NCI-H524 (cell line): ENCODE data around the gene HNF1A.
"Not testable (repeated sequence)": the region's sequence is repeated elsewhere in the genome, so short reads cannot be mapped to it uniquely, and the experiment has no call there.

Source experiments
- DNase-seq, 2 experiments: peaks; one replicate each; lab custom pipeline; 2025; lab: John Stamatoyannopoulos, UW

Gene HNF1A

GRCh38 chr12:120978296-120979219 is at the start of gene HNF1A:
Gene HNF1A, plus strand, starts transcription at chr12:120978543. Its CDS starts 226 bp downstream, at chr12:120978769.
- no peak for DNase-seq

- DNase-seq: no peak
Measured at GRCh38 chr12:120928864-120929652, 49.3 kb upstream of the HNF1A start.

- no peak for DNase-seq
Measured at GRCh38 chr12:120930032-120930431, 48.3 kb upstream of the HNF1A start.

GRCh38 chr12:120932058-120932457 is 46.3 kb upstream of the HNF1A start:
- DNase-seq: no peak

- no peak for DNase-seq
Measured at GRCh38 chr12:120932956-120933526, 45.3 kb upstream of the HNF1A start.

GRCh38 chr12:120933786-120934185 is 44.6 kb upstream of the HNF1A start:
- DNase-seq: no peak

- DNase-seq: no peak
Measured at GRCh38 chr12:120936197-120936596, 42.1 kb upstream of the HNF1A start.

GRCh38 chr12:120938496-120938895 is 39.8 kb upstream of the HNF1A start:
- DNase-seq: no peak

- DNase-seq: no peak
Measured at GRCh38 chr12:120939523-120939922, 38.8 kb upstream of the HNF1A start.

- DNase-seq: no peak
Measured at GRCh38 chr12:120940006-120940405, 38.3 kb upstream of the HNF1A start.

- DNase-seq: no peak
Measured at GRCh38 chr12:120940799-120941198, 37.5 kb upstream of the HNF1A start.

- DNase-seq: no peak
Measured at GRCh38 chr12:120941412-120941811, 36.9 kb upstream of the HNF1A start.

GRCh38 chr12:120941846-120942405 is 36.4 kb upstream of the HNF1A start:
- no peak for DNase-seq

- DNase-seq: no peak
Measured at GRCh38 chr12:120943482-120943881, 34.9 kb upstream of the HNF1A start.

GRCh38 chr12:120944645-120945217 is 33.6 kb upstream of the HNF1A start:
- peak in 1 of 2 experiments; percentile 14 for DNase-seq

GRCh38 chr12:120945516-120945915 is 32.8 kb upstream of the HNF1A start:
- not testable (repeated sequence) for DNase-seq

GRCh38 chr12:120950260-120950799 is 28.0 kb upstream of the HNF1A start:
- not testable (repeated sequence) for DNase-seq

GRCh38 chr12:120950807-120951206 is 27.5 kb upstream of the HNF1A start:
- DNase-seq: no peak

GRCh38 chr12:120955232-120955631 is 23.1 kb upstream of the HNF1A start:
- DNase-seq: no peak

- DNase-seq: no peak
Measured at GRCh38 chr12:120956579-120957300, 21.6 kb upstream of the HNF1A start.
